K562 (cell line): ENCODE data around the gene MCC.
"Not testable (repeated sequence)": the region's sequence is repeated elsewhere in the genome, so short reads cannot be mapped to it uniquely, and the experiment has no call there.

Source experiments
- CTCF ChIP-seq, 3 experiments: IDR thresholded peaks in 2 of 3; conservative IDR thresholded peaks in 1 of 3; 2 replicates each; pipeline ENCODE4 v1.5.1; 2011 to 2012; ENCODE audit warnings: low read length in 3 of 3, mild to moderate bottlenecking in 3 of 3, control low read depth in 2 of 3, improper control_type of control experiment in 1 of 3, inconsistent platforms in 1 of 3, low read depth in 1 of 3, mixed read lengths in 1 of 3, moderate library complexity in 1 of 3; ENCODE audit not compliant: insufficient read depth in 2 of 3
- EP300 ChIP-seq: IDR thresholded peaks from 2 replicates; pipeline ENCODE4 v1.6.1; 2012; ENCODE audit warnings: low read length, improper control_type of control experiment
- FOXA3 ChIP-seq, 2 experiments: fragments of 450-650 bp in 1 of 2; sonication (generic) in 1 of 2; formaldehyde crosslinking; IDR thresholded peaks in 1 of 2; conservative IDR thresholded peaks in 1 of 2; 2 replicates each; pipeline versions ENCODE4 v1.4.0 to v1.8.0; 2020 to 2022; ENCODE audit warnings: mild to moderate bottlenecking in 2 of 2, missing genetic modification reagents in 1 of 2
- HINFP ChIP-seq: fragments of 450-650 bp; conservative IDR thresholded peaks from 2 replicates; pipeline ENCODE4 v1.6.1; 2016; ENCODE audit warnings: missing genetic modification characterization, low read depth, mild to moderate bottlenecking, control low read depth, missing compliant biosample characterization
- MAX ChIP-seq: sonication (generic); formaldehyde crosslinking; IDR thresholded peaks from 2 replicates; pipeline ENCODE4 v1.9.0; 2022; ENCODE audit warnings: mild to moderate bottlenecking, missing genetic modification reagents
- MTA2 ChIP-seq: fragments of 450-650 bp; IDR thresholded peaks from 2 replicates; pipeline ENCODE4 v1.6.1; 2016; ENCODE audit warnings: low read depth
- NBN ChIP-seq: fragments of 450-650 bp; IDR thresholded peaks from 2 replicates; pipeline ENCODE4 v1.6.1; 2016; ENCODE audit warnings: low read depth, mild to moderate bottlenecking
- TCF7L2 ChIP-seq: fragments of 150-350 bp; IDR thresholded peaks from 2 replicates; pipeline ENCODE4 v1.6.1; 2016; ENCODE audit warnings: low read depth, mild to moderate bottlenecking, low read length, moderate library complexity
- YY1 ChIP-seq, 3 experiments: IDR thresholded peaks; 2 replicates each; pipeline ENCODE4 v1.6.1; 2011; ENCODE audit warnings: low read length in 2 of 3, mild to moderate bottlenecking in 2 of 3, moderate library complexity in 2 of 3, borderline replicate concordance in 1 of 3, control low read depth in 1 of 3, low read depth in 1 of 3; ENCODE audit not compliant: insufficient read depth in 3 of 3, insufficient replicate concordance in 2 of 3, control insufficient read depth in 1 of 3, insufficient read length in 1 of 3; ENCODE audit errors: extremely low read depth in 1 of 3

GRCh38 chr5:113397986-113398385 is 90.3 kb downstream of the MCC start:
- not testable (repeated sequence) for TF ChIP-seq MTA2; TCF7L2; CTCF (IDR thresholded peaks at IDR 0.05 in 2 of 3, conservative IDR thresholded peaks at IDR 0.05 in 1 of 3; ENCODE audit: insufficient read depth in 2 of 3, low read depth in 1 of 3, low read length in 3 of 3); MAX (CRISPR knock-in tag); EP300; HINFP (tag); YY1 (IDR thresholded peaks at IDR 0.05; ENCODE audit: borderline replicate concordance in 1 of 3, control insufficient read depth in 1 of 3, extremely low read depth in 1 of 3, insufficient read depth in 3 of 3, insufficient read length in 1 of 3, insufficient replicate concordance in 2 of 3, low read depth in 1 of 3, low read length in 2 of 3); FOXA3 (CRISPR knock-in tag; conservative IDR thresholded peaks at IDR 0.05 in 1 of 2, IDR thresholded peaks at IDR 0.05 in 1 of 2); NBN
